OCI-LY3 (cell line): Measurements from ENCODE around the gene AKNA.

ENCODE experiments used
- H2AFZ ChIP-seq: fragments of 200-600, 300-600 bp; shearing (Covaris generic); 2 replicates; pipeline ENCODE4 v1.6.0; 2014; ENCODE audit warnings: antibody characterized with exemption, low read depth, low read length
- H3K27ac ChIP-seq: fragments of 200-600, 300-600 bp; sonication (generic); 2 replicates; pipeline ENCODE4 v1.5.1; 2014; ENCODE audit warnings: mild to moderate bottlenecking, low read length, moderate library complexity, mixed read lengths
- H3K27me3 ChIP-seq: fragments of 200-600, 300-600 bp; sonication (generic); 2 replicates; pipeline ENCODE4 v1.6.1; 2014; ENCODE audit warnings: low read depth, low read length, mixed read lengths
- H3K36me3 ChIP-seq: fragments of 200-600, 300-600 bp; sonication (generic); replicated peaks from 2 replicates; pipeline ENCODE3; 2014; ENCODE audit warnings: low read depth, low read length, mixed read lengths
- H3K4me1 ChIP-seq: fragments of 300-600, 200-600 bp; sonication (generic); 2 replicates; pipeline ENCODE4 v1.6.1; 2014; ENCODE audit warnings: low read length, mixed read lengths
- H3K4me2 ChIP-seq: fragments of 200-600, 300-600 bp; sonication (generic); 2 replicates; pipeline ENCODE4 v1.6.1; 2014; ENCODE audit warnings: low read length, mixed read lengths
- H3K4me3 ChIP-seq: fragments of 300-600, 200-600 bp; sonication (generic); 2 replicates; pipeline ENCODE4 v1.5.1; 2014; ENCODE audit warnings: antibody characterized with exemption, mild to moderate bottlenecking, low read length, moderate library complexity
- H3K79me2 ChIP-seq: fragments of 300-600, 200-600 bp; shearing (Covaris generic); 2 replicates; pipeline ENCODE4 v1.6.1; 2014; ENCODE audit warnings: mild to moderate bottlenecking, low read length, mixed read lengths
- H3K9ac ChIP-seq: fragments of 300-600, 200-600 bp; shearing (Covaris generic); 2 replicates; pipeline ENCODE4 v1.6.0; 2014; ENCODE audit warnings: mild to moderate bottlenecking, low read length, moderate library complexity
- H3K9me3 ChIP-seq: fragments of 200-600, 300-600 bp; shearing (Covaris generic); 2 replicates; pipeline ENCODE4 v1.6.1; 2014; ENCODE audit warnings: low read length, mixed read lengths; ENCODE audit not compliant: insufficient read depth
- H4K20me1 ChIP-seq: fragments of 200-600, 300-600 bp; sonication (generic); 2 replicates; pipeline ENCODE4 v1.6.1; 2016; ENCODE audit warnings: low read length, mixed read lengths; ENCODE audit not compliant: insufficient read depth
- CTCF ChIP-seq: fragments of 200-600, 300-600 bp; sonication (generic); IDR thresholded peaks from 2 replicates; pipeline ENCODE4 v1.5.1; 2014; ENCODE audit warnings: antibody characterized with exemption, low read length, low read depth
- EZH2phosphoT487 ChIP-seq: fragments of 200-600 bp; shearing (Covaris generic); IDR thresholded peaks from 2 replicates; pipeline ENCODE4 v1.6.1; 2018; ENCODE audit warnings: antibody characterized with exemption, mixed run types, low read depth

Gene AKNA

GRCh38 chr9:114405294-114406034 is 17.7 kb upstream of the AKNA start:
- H3K36me3 ChIP-seq = no peaks in the 10 kb centered on the region
- no peak overlapping the region for H3K9ac ChIP-seq
- H3K4me1 ChIP-seq = peaks cover 16% of the 10 kb centered on the region
- H3K27me3 ChIP-seq = no peaks in the 10 kb centered on the region
- H3K9me3 ChIP-seq = no peaks in the 10 kb centered on the region
- no peak overlapping the region for H3K27ac ChIP-seq
- no peaks in the 10 kb centered on the region for H4K20me1 ChIP-seq
- no peak overlapping the region for H2AFZ ChIP-seq
- no peak for TF ChIP-seq EZH2phosphoT487
- peak; percentile 84 for TF ChIP-seq CTCF
- H3K4me2 ChIP-seq = peak overlapping the region; percentile 37
- no peak overlapping the region for H3K4me3 ChIP-seq
- no peaks in the 10 kb centered on the region for H3K79me2 ChIP-seq

DNA sequence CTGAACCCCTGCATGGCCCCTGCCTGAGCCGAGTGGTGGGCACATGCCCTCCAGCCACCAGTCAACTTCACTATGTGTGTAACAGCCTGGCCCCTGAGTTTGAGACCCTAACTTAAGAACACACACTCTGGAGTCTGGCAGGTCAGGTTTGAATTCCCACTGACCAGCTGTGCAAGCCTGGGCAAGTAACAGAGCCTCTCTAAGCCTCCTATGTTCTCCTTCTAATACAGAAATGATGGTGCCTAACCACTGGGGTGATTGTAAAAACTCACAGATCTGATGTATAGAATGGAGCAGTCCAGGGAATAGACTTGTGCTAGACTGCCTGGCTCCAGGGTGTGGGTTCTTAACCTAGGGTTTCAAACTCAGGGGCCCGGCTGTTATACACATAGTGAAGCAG is 16.7 kb upstream of the AKNA start:
- no peaks in the 10 kb centered on the region for H4K20me1 ChIP-seq

DNA sequence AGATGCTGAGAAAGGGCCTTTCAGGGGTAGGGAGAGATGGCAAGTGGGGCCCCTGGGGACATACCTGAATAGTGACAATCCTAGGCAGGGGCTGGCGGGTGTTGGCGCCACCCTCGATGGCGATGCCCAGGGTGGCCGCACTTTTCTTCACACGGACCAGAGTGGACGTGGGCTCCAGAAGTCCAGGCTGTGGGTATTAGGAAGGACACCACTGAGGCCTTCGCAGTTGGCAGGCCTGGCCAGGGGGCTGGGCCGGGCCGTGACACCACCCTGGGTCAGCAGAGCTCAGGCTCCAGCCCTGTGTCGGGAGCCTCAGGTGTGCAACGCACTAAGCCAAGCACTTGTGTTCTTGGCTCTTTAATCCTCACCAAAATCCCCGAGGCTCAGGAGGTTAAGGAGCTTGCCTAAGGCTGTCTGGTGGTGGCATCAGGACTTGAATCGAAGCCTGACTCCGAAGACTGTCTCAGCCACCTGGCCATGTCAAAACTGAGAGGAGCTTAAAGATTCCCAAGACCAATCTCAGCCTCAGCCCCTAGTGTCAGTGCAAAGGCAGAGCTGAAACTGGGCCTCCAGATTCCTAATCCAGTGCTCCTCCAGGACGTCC is 15.5 kb upstream of the AKNA start:
- H3K79me2 ChIP-seq = no peaks in the 10 kb centered on the region

More for the DNA sequence above, 16.7 kb upstream of the AKNA start:
- Histone ChIP-seq H3K4me2 (no peak overlapping the region), H3K27me3 (no peaks in the 10 kb centered on the region), H3K36me3 (no peaks in the 10 kb centered on the region), H3K9ac (no peak overlapping the region), H3K9me3 (no peaks in the 10 kb centered on the region), H3K4me1 (peaks cover 16% of the 10 kb centered on the region), H3K4me3 (no peak overlapping the region), H3K27ac (no peak overlapping the region), H2AFZ (no peak overlapping the region), H3K79me2 (no peaks in the 10 kb centered on the region)
- TF ChIP-seq EZH2phosphoT487 = no peak
- no peak for TF ChIP-seq CTCF

More for the DNA sequence above, 15.5 kb upstream of the AKNA start:
- Histone ChIP-seq H3K9me3 (no peaks in the 10 kb centered on the region), H3K4me1 (peaks cover 16% of the 10 kb centered on the region), H3K4me2 (no peak overlapping the region), H3K4me3 (no peak overlapping the region), H4K20me1 (no peaks in the 10 kb centered on the region), H3K9ac (no peak overlapping the region), H3K27me3 (no peaks in the 10 kb centered on the region), H3K36me3 (no peaks in the 10 kb centered on the region), H3K27ac (no peak overlapping the region), H2AFZ (no peak overlapping the region)
- TF ChIP-seq EZH2phosphoT487 (no peak), CTCF (no peak)
